Fibroblast of the aortic adventitia (primary cell): ENCODE results near the gene ABLIM2. TPM values are rescaled to one million over a fixed set of nuclear protein-coding genes. Genes with fewer than 3 reads are reported as not detected.
A peak's percentile ranks its signal among the peaks of the same experiment; 100 is the strongest.

Experiments
- DNase-seq: peaks from one replicate; pipeline ENCODE4 v3.0.0-alpha.2; 2010; ENCODE audit warnings: low read depth
- H3K4me3 ChIP-seq: 2 replicates; pipeline ENCODE4 v1.5.1; 2011; ENCODE audit warnings: low read depth, mild to moderate bottlenecking, control low read depth, low read length, moderate library complexity
- total RNA-seq: library from RNA; depleted of rRNA; stranded (reverse); fragments of >200 nt; gene quantifications from 2 replicates; pipeline ENCODE4 v1.2.3, GENCODE V29; 2012; ENCODE audit warnings: low replicate concordance
- TF ChIP-seq, protein P1 (sequence below): IDR thresholded peaks from 2 replicates; pipeline ENCODE4 v1.5.1; 2011; ENCODE audit warnings: mild to moderate bottlenecking, low read length, control low read depth, inconsistent platforms; ENCODE audit not compliant: insufficient read depth

The ABLIM2 gene
- total RNA-seq, 1 donor: under 0.01 TPM

DNA sequence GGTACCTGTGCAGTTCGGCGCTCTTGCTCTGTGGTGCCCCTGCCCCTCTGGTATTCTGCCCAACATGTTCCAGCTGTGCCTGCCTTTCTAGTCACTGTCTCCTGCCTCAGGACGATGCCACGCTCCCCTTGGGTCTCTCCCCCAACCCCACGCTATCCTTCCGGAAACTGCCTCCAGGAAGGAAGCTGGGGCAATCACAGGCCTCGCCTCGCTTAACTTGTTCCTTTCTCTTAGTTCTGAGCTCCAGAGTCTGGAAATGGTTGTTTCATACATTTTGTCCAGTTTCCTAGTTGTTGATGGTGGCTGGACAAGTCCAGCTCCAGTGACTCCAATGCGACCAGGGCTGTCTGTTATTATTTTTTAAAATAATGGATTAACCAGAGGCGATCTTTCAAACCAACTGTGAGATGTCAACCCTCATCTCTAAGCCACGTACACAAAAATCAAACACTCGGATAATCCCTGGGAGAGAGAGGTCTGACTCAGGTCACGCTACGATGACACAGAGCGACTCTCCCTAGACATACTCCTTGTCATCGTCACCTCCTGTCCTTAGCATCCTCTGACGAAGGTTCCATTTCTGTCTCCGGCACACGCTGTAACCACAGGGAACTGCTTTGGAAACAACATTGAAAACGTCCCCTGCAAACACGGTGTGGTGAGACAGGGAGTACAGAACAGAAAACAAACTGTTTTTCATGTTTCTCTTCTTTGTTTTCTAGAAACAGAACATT, 62.5 kb downstream of the ABLIM2 start:
- DNase-seq: no peak
- TF ChIP-seq, protein P1, sequence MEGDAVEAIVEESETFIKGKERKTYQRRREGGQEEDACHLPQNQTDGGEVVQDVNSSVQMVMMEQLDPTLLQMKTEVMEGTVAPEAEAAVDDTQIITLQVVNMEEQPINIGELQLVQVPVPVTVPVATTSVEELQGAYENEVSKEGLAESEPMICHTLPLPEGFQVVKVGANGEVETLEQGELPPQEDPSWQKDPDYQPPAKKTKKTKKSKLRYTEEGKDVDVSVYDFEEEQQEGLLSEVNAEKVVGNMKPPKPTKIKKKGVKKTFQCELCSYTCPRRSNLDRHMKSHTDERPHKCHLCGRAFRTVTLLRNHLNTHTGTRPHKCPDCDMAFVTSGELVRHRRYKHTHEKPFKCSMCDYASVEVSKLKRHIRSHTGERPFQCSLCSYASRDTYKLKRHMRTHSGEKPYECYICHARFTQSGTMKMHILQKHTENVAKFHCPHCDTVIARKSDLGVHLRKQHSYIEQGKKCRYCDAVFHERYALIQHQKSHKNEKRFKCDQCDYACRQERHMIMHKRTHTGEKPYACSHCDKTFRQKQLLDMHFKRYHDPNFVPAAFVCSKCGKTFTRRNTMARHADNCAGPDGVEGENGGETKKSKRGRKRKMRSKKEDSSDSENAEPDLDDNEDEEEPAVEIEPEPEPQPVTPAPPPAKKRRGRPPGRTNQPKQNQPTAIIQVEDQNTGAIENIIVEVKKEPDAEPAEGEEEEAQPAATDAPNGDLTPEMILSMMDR: no peak
- no peak overlapping the region for H3K4me3 ChIP-seq

DNA sequence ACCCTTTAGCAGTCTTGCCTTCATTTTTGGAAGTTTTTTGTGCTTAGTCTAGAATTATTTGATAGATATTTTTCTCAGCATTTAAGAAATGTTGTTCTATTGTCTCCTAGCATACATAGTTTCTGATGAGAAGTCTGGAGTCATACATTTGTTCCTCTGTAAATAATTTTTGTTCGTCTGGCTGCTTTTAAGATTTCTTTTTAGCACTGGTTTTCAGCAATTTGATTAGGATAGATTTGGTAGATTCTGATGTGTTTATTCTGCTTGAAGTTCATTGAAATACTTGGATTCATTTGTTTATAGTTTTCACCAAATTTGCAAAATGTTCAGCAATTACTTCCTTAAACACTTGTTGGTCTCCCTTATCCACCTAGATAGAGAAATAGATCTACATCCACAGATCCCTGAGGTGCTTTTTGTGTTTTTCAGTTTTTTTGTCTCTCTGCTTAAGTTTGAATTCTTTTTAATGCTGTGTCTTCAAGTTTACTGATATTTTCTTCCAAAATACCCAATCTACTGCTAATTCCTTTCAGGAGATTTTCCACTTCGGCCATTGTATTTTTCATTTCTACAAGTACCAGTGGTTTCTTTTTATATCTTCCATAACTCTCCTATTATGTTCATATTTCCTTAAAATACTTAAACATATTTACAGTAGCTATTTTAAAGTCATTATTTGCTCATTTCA, 64.9 kb downstream of the ABLIM2 start:
- TF ChIP-seq, protein P1: no peak
- no peak for DNase-seq
- no peak overlapping the region for H3K4me3 ChIP-seq

DNA sequence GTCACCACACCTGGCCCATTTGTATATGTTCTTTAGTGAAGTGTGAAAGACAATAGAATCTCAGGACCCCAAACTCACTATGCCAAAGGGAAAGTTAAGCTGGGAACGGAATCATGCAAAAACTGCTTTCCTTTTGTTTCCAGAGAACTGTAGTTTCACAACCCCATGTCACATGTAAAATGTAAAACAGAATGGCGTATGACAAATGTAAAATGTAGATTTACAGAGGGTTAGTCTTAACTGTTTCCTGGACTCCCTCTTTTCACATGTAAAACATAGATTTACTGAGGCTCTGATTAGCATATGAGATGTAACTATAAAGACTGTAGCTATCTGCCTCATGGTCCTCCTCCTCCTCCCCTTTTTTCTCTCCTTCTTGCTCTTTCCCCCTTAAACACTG, 66.3 kb downstream of the ABLIM2 start:
- TF ChIP-seq, protein P1: no peak
- DNase-seq: no peak
- H3K4me3 ChIP-seq: no peak overlapping the region

DNA sequence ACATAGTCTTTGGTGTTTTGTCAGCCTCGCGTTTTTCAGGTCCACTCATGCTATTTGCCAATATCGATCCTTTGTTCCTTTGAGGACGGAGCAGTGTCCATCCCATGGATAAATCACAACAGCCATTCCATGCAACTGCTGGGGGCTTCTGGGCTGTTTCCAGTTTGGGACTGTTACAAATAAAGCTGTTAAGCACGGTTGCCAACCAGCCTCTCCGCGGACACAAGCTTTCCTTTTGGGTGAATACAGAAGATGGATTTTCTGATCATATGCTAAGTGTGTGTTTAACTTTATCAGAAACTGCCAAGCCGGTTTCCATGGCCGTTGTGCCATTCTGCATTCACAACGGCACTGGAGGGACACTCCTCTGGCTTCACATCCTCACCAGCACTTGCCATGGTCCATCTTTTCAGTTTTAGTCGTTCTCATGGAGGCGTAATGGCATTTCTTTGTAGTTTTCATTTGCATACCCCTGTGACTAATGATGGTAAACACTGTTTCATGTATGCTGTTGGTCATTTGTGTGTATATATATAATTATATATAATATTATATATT, 67.8 kb downstream of the ABLIM2 start:
- no peak overlapping the region for H3K4me3 ChIP-seq
- no peak for DNase-seq
- TF ChIP-seq, protein P1: no peak

DNA sequence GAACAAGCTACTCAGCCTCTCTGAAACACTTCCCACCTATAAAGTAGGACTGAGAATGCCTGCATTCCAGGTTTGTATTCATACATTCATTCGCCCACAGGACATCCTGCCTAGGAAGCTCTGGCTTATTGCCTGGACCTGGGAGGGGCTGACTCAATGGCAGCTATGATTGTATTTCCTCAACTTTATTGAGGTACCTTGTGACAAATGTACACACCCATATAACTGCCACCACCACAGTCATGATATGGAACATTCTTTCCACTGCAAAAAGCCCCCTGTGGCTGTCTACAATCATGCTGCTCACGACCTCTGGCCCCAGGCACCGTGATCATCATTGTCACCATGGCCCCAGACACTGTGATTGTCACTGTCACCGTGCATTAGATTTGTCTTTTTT, 68.3 kb downstream of the ABLIM2 start:
- peak; percentile 5 for DNase-seq
- no peak overlapping the region for H3K4me3 ChIP-seq
- TF ChIP-seq, protein P1: no peak

DNA sequence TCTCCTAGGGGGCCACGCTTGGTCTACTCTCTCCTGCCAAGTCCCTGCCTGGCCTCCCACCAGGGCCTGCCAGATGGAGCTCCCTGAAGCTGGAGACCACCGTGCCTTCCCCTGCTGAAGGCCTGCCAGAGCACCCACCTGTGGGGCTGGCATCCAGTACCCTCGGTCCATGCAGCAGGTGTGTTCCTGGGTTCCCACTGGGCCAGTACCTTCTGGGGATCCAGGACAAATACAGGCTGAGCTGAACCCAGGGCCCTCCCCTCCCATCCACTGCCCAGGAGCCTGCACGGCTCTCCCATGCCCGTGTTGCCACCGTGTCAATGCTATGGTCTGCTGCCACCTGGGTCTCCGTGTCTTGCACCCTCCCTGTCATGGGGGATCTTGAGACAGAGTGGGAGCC, 68.8 kb downstream of the ABLIM2 start:
- TF ChIP-seq, protein P1: no peak
- no peak overlapping the region for H3K4me3 ChIP-seq
- no peak for DNase-seq
